ENCODE data around the gene BACH1. TPM values are rescaled to one million over a fixed set of nuclear protein-coding genes. Genes with fewer than 3 reads are reported as not detected.
A peak's percentile ranks its signal among the peaks of the same experiment; 100 is the strongest.

The BACH1 gene
- polyA plus RNA-seq, 1 of the 3 experiments (the other 2 are of a cell fraction) = 18.1 TPM

- TF ChIP-seq CTCF (IDR thresholded peaks at IDR 0.05) (no peak), TEAD4 (IDR thresholded peaks at IDR 0.05; ENCODE audit: borderline replicate concordance, insufficient read depth) (peak; percentile 73; the same call in 1 of the 2 replicates), RFX5 (IDR thresholded peaks at IDR 0.05; ENCODE audit: low read length) (no peak), JUND (IDR thresholded peaks at IDR 0.05) (peak; percentile 87), POLR2AphosphoS5 (IDR thresholded peaks at IDR 0.05; ENCODE audit: low read depth, low read length) (peak; percentile 57; the same call in 1 of the 2 replicates), TCF12 (IDR thresholded peaks at IDR 0.05) (peak; percentile 91), ELF1 (IDR thresholded peaks at IDR 0.05) (no peak), PBX3 (IDR thresholded peaks at IDR 0.05) (peak; percentile 87), RXRA (IDR thresholded peaks at IDR 0.05; ENCODE audit: borderline replicate concordance, low read depth) (peak; percentile 28; the same call in 1 of the 2 replicates), FOSL2 (IDR thresholded peaks at IDR 0.05; ENCODE audit: borderline replicate concordance, low read depth) (peak; percentile 84; the same call in 1 of the 2 replicates), NFIC (IDR thresholded peaks at IDR 0.05; ENCODE audit: borderline replicate concordance) (peak; percentile 78)
Observed at GRCh38 chr21:29343519-29343918, 44.8 kb downstream of the BACH1 start (continued).

- ChIA-PET CTCF (no interaction called here), POLR2A (no interaction called here)
- H4K20me1 ChIP-seq (ENCODE audit: insufficient read depth) = no peaks in the 10 kb centered on the region
- peaks cover 65% of the 10 kb centered on the region for H3K79me2 ChIP-seq (ENCODE audit: insufficient read depth)
- WGBS (ENCODE audit: low lambda C conversion rate) = 100% methylated on average over 3 of the region's 3 CpGs
- H3K27ac ChIP-seq (ENCODE audit: low read depth in 2 of 2, low read length in 1 of 2) = no peak overlapping the region
- no peak overlapping the region for H2AFZ ChIP-seq (ENCODE audit: low read depth)
- H3K4me3 ChIP-seq (ENCODE audit: low read depth in 2 of 2, low read length in 1 of 2) = no peak overlapping the region
- H3K9me2 ChIP-seq = no peaks in the 10 kb centered on the region
- no peaks in the 10 kb centered on the region for H3K9me3 ChIP-seq
- H3K36me3 ChIP-seq (replicated peaks in 1 of 2; ENCODE audit: control insufficient read depth in 1 of 2, insufficient read depth in 2 of 2, low read length in 1 of 2) = peaks cover 10 to 12% of the 10 kb centered on the region in 2 experiments
- DNase-seq = no peak
- TF ChIP-seq RFX5 (IDR thresholded peaks at IDR 0.05; ENCODE audit: low read length) (no peak), RXRA (IDR thresholded peaks at IDR 0.05; ENCODE audit: borderline replicate concordance, low read depth) (no peak), CTCF (IDR thresholded peaks at IDR 0.05) (no peak), YY1 (IDR thresholded peaks at IDR 0.05; ENCODE audit: low read depth) (no peak), MEF2A (IDR thresholded peaks at IDR 0.05; ENCODE audit: borderline replicate concordance, low read depth) (no peak), CHD2 (IDR thresholded peaks at IDR 0.05; ENCODE audit: low read length, partially characterized antibody) (no peak)
- peaks cover 18 to 26% of the 10 kb centered on the region in 2 experiments; a peak in 3 of 4 replicates for H3K4me1 ChIP-seq (ENCODE audit: control insufficient read depth in 1 of 2, insufficient read depth in 2 of 2, low read depth in 1 of 2, low read length in 1 of 2)
- H3K4me2 ChIP-seq = no peak overlapping the region
- H3F3A ChIP-seq (replicated peaks; ENCODE audit: insufficient read depth) = peaks cover 33% of the 10 kb centered on the region
- no peaks in the 10 kb centered on the region for H3K27me3 ChIP-seq (ENCODE audit: insufficient read depth)
- H3K9ac ChIP-seq = no peak overlapping the region
Observed at GRCh38 chr21:29346281-29346680, 47.6 kb downstream of the BACH1 start.
